Suprapubic skin (tissue), 4 donors: ENCODE data around the gene MOB3A. TPM values are rescaled to one million over a fixed set of nuclear protein-coding genes. Genes with fewer than 3 reads are reported as not detected.

Source experiments
- DNase-seq, 2 donors: peaks; one replicate each; pipeline ENCODE4 v3.0.0-alpha.2; 2019; ENCODE audit warnings: low spot score in 2 of 2
- H3K27ac ChIP-seq: fragments of 200-600 bp; sonication (generic); one replicate; pipeline ENCODE4 v1.5.1; 2019
- H3K27me3 ChIP-seq: fragments of 200-600 bp; sonication (generic); one replicate; pipeline ENCODE4 v1.5.1; 2019
- H3K36me3 ChIP-seq: fragments of 200-600 bp; sonication (generic); one replicate; pipeline ENCODE4 v1.5.1; 2019
- H3K4me1 ChIP-seq: fragments of 200-600 bp; sonication (generic); one replicate; pipeline ENCODE4 v1.5.1; 2019
- H3K4me3 ChIP-seq: fragments of 200-600 bp; sonication (generic); one replicate; pipeline ENCODE4 v1.5.1; 2019; ENCODE audit warnings: mild to moderate bottlenecking
- H3K9me3 ChIP-seq: fragments of 200-600 bp; sonication (generic); one replicate; pipeline ENCODE4 v1.5.1; 2019
- EP300 ChIP-seq: sonication (generic); formaldehyde crosslinking; IDR thresholded peaks from one replicate; pipeline ENCODE4 v1.6.1; 2017; ENCODE audit warnings: antibody characterized with exemption
- POLR2A ChIP-seq, 2 donors: fragments of 450-650 bp; IDR thresholded peaks; one replicate each; pipeline ENCODE4 v1.6.1; 2017; ENCODE audit warnings: antibody characterized with exemption in 2 of 2, mild to moderate bottlenecking in 2 of 2, moderate library complexity in 2 of 2
- POLR2AphosphoS5 ChIP-seq, 3 donors: sonication (generic); formaldehyde crosslinking; IDR thresholded peaks; one replicate each; pipeline ENCODE4 v1.6.1; 2017; ENCODE audit warnings: antibody characterized with exemption in 3 of 3
- WGBS: methylation state at CpG from one replicate; pipeline ENCODE4 v1.1.5; 2018; 5-methylcytosine and 5-hydroxymethylcytosine counted together
- total RNA-seq, 4 donors: library from RNA; depleted of rRNA; stranded (reverse); fragments of >200 nt; gene quantifications; one replicate each; pipeline ENCODE4 v1.1.0, GENCODE V29; 2016
- TF ChIP-seq, protein P1 (sequence below), 2 donors: fragments of 200-600 bp in 1 of 2; fragments of 450-650 bp in 1 of 2; sonication (generic) in 1 of 2; IDR thresholded peaks; one replicate each; pipeline ENCODE4 v1.5.1; 2016 to 2019; ENCODE audit warnings: antibody characterized with exemption in 2 of 2, mild to moderate bottlenecking in 1 of 2, moderate library complexity in 1 of 2

The MOB3A gene
- total RNA-seq, 4 donors from 2014 or later = 23.7 to 29.4 (median 28.1) TPM

DNA sequence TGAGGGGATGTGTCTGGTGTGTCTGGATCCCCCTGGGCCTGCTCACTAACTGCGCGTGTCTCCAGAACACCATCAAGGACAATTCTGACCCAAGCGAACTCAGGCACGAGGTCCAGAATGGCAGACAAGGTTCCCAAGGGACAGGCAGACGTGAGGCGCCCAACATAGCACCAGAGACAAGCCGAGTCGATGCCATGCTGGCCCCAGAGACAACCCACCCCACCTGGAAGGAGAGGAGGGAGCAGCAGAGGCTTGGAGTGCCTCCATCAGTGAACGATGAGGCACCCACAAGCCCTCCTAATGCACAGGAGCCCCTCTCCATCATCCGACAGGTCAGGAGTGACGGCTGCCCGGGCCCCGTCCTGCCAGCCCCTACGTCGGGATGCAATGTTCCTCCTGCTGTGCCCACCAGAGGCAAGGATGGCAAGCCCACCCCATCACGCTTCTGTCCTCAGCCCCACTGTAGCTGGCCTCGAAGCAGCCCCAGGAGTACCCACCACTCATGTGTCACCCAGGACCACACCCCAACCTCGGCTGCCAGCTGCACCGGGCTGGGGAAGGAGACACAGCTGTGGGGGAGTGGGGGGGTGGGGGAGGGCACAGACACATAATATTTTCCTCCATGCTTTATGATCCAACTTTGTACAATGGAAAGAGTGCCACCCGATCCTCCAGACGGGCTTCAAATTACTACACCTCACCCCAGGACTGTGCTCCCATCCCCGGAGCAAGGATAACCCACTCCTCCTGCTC, 43.4 kb upstream of the MOB3A start:
- H3K9me3 ChIP-seq = no peaks in the 10 kb centered on the region
- DNase-seq = no peak
- no peak overlapping the region for H3K4me3 ChIP-seq
- H3K36me3 ChIP-seq = peaks cover 50% of the 10 kb centered on the region
- TF ChIP-seq, protein P1, sequence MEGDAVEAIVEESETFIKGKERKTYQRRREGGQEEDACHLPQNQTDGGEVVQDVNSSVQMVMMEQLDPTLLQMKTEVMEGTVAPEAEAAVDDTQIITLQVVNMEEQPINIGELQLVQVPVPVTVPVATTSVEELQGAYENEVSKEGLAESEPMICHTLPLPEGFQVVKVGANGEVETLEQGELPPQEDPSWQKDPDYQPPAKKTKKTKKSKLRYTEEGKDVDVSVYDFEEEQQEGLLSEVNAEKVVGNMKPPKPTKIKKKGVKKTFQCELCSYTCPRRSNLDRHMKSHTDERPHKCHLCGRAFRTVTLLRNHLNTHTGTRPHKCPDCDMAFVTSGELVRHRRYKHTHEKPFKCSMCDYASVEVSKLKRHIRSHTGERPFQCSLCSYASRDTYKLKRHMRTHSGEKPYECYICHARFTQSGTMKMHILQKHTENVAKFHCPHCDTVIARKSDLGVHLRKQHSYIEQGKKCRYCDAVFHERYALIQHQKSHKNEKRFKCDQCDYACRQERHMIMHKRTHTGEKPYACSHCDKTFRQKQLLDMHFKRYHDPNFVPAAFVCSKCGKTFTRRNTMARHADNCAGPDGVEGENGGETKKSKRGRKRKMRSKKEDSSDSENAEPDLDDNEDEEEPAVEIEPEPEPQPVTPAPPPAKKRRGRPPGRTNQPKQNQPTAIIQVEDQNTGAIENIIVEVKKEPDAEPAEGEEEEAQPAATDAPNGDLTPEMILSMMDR (IDR thresholded peaks at IDR 0.05) = no peak
- TF ChIP-seq EP300 (no peak), POLR2AphosphoS5 (IDR thresholded peaks at IDR 0.05) (no peak), POLR2A (IDR thresholded peaks at IDR 0.05) (no peak)
- 82% methylated on average over 8 of the region's 22 CpGs for WGBS
- peaks cover 5% of the 10 kb centered on the region for H3K4me1 ChIP-seq
- H3K27me3 ChIP-seq = no peaks in the 10 kb centered on the region
- H3K27ac ChIP-seq = no peak overlapping the region

DNA sequence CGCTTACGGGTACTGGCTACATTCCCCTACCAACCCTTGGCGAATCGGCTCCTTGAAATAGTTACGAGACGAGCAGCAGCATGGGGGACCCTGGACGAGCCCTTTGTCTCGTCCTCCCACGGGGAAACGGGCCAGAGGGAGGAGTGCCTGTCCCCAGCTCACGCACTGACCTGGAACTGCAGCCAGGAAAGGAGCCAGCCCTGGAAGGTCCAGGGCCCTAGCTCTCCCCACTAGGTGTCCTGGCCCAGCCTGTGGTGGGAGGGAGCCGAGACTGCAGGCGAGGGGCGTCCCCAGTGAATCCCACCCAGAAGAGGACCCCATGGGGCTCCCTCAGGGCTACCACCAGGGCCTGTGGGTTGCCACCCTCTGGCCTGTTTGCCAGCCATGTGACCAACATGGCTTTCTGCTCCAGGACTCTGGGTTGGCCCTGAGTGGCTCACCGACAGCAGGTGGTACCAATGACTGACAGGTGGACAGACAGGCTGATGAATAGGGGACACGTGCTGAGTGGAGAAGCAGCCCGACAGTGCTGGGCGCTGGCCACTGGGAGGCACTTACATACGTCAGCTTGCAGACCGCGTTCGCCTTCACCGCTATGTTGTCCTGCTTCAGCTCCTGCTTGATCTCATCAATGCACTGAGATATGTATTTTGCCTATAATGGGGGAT, 42.1 kb upstream of the MOB3A start:
- Histone ChIP-seq H3K4me1 (peaks cover 2% of the 10 kb centered on the region), H3K36me3 (peaks cover 59% of the 10 kb centered on the region), H3K27me3 (no peaks in the 10 kb centered on the region), H3K4me3 (no peak overlapping the region), H3K9me3 (no peaks in the 10 kb centered on the region), H3K27ac (no peak overlapping the region)
- TF ChIP-seq, protein P1 (IDR thresholded peaks at IDR 0.05) = no peak
- TF ChIP-seq POLR2AphosphoS5 (IDR thresholded peaks at IDR 0.05) (no peak), EP300 (no peak), POLR2A (IDR thresholded peaks at IDR 0.05) (no peak)
- no peak for DNase-seq
- WGBS = 93% methylated on average over 19 of the region's 23 CpGs

DNA sequence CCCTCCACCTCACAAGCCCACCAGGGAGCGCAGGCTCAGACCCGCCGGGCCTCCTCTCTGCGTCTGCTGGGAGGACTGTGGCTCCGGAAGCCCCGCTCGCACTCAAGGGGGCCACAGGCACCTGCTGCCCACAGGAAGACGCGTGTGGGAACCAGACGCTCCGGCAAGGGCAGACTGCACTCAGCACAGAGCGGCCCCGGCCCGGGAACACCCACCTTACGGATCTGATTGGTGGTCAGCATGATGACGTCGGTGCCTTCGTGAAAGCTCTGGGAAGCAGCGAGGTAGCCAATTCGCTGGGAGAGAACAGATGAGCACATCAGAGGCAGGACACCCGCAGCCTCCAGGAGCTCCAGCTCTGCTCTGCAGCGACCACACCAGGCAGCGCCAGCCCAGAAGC, 40.7 kb upstream of the MOB3A start:
- no peak overlapping the region for H3K4me3 ChIP-seq
- no peak for TF ChIP-seq POLR2A (IDR thresholded peaks at IDR 0.05)
- TF ChIP-seq, protein P1 (IDR thresholded peaks at IDR 0.05) = no peak
- TF ChIP-seq EP300 = no peak
- no peak for TF ChIP-seq POLR2AphosphoS5 (IDR thresholded peaks at IDR 0.05)
- H3K27ac ChIP-seq = no peak overlapping the region
- no peaks in the 10 kb centered on the region for H3K9me3 ChIP-seq
- H3K4me1 ChIP-seq = peaks cover 2% of the 10 kb centered on the region
- peaks cover 72% of the 10 kb centered on the region for H3K36me3 ChIP-seq
- H3K27me3 ChIP-seq = no peaks in the 10 kb centered on the region
- 93% methylated on average over 20 of the region's 23 CpGs for WGBS
- DNase-seq = no peak

DNA sequence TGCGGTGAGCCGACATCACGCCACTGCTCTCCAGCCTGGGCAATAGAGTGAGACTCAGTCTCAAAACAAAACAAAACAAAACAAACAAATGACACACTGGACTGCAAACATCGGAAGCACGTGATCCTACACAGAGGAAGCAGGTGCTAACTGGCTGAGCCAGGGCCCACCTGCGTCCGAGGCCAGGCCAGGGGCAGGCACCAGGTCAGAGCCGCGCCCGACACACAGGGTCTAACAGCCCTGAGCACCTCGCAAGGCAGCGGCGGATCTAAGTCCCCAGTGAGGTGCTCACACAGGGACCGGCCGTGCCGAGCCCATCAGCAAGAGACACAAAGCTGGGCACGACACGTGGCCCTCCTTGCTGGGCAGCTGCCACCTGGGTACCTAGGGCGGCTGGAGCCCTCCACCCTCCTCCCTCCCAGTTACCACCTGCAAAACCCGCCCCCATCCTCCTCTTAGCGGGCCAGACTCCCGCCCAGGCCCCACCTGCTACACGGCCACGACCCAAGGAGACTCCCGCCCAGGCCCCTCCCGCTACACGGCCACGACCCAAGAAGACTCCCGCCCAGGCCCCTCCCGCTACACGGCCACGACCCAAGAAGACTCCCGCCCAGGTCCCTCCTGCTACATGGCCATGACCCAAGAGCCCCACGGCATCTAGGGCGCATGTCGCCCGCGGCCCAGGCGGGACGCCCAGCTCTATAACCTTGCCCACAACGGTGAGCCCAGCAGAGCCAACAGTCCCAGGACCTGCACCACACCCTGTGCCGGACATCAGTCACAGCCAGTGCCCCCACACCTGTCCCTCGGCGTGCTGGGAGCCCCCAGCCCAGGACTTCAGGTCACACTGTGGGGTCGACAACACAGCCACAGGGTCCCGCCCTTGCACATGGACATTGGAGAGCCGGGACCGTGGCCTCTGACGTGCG, 39.6 kb upstream of the MOB3A start:
- WGBS = 86% methylated on average over 34 of the region's 50 CpGs
- Histone ChIP-seq H3K27ac (no peak overlapping the region), H3K9me3 (no peaks in the 10 kb centered on the region)

More for the DNA sequence above, 39.6 kb upstream of the MOB3A start:
- H3K4me3 ChIP-seq = no peak overlapping the region
- peaks cover 2% of the 10 kb centered on the region for H3K4me1 ChIP-seq
- H3K27me3 ChIP-seq = no peaks in the 10 kb centered on the region
- no peak for TF ChIP-seq POLR2A (IDR thresholded peaks at IDR 0.05)
- no peak for TF ChIP-seq POLR2AphosphoS5 (IDR thresholded peaks at IDR 0.05)
- no peak for TF ChIP-seq EP300
- TF ChIP-seq, protein P1 (IDR thresholded peaks at IDR 0.05) = no peak
- DNase-seq = no peak
- H3K36me3 ChIP-seq = peaks cover 76% of the 10 kb centered on the region
